Fibroblast of lung (primary cell): Measurements from ENCODE around the gene SERTAD1.

ENCODE experiments used
- CTCF ChIP-seq, 2 donors: IDR thresholded peaks in 1 of 2; conservative IDR thresholded peaks in 1 of 2; 1 replicate in 1 of 2; 2 replicates in 1 of 2; pipeline ENCODE4 v1.5.1; 2011 to 2012; ENCODE audit warnings: low read length in 2 of 2, control low read depth in 1 of 2, inconsistent platforms in 1 of 2, low read depth in 1 of 2, mild to moderate bottlenecking in 1 of 2
- EZH2 ChIP-seq: IDR thresholded peaks from 2 replicates; pipeline ENCODE4 v1.5.1; 2012; ENCODE audit warnings: low read length, control low read depth, mild to moderate bottlenecking; ENCODE audit errors: missing control alignments

DNA sequence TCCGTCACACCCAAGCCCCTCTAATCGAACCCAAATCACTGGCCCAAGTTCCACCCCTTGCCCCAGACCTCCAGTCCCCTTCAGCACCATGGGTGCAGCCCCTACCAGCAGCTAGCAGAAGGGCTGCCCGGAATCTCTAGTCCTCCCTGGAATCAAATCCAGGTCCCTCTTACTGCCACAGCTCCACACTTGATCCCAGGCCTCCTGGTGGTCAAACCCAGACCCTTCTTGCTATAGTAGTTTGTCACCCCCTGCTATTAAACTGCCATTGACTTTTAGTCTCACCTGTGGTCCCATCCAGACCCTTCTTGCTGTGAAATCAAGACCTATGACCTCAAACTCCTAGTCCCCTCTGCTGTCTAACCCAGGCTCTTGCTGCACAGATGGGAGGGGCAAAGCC, 44.5 kb downstream of the SERTAD1 start:
- TF ChIP-seq CTCF (conservative IDR thresholded peaks at IDR 0.05 in 1 of 2, IDR thresholded peaks at IDR 0.05 in 1 of 2; ENCODE audit: low read depth in 1 of 2, low read length in 2 of 2): no peak
- TF ChIP-seq EZH2: no peak
